HuH-7.5 (cell line): Measurements from ENCODE around the gene RGS9.

Source experiments
- DNase-seq: peaks from one replicate; pipeline ENCODE4 v3.0.0; 2011; ENCODE audit warnings: low spot score

RGS9 gene

GRCh38 chr17:65219124-65219523 is 82.0 kb downstream of the RGS9 start:
- DNase-seq: peak; percentile 29

- no peak for DNase-seq
Measured at GRCh38 chr17:65219707-65220106, 82.5 kb downstream of the RGS9 start.

GRCh38 chr17:65220732-65221131 is 83.6 kb downstream of the RGS9 start:
- no peak for DNase-seq

- DNase-seq: no peak
Measured at GRCh38 chr17:65222214-65222738, 85.1 kb downstream of the RGS9 start.

GRCh38 chr17:65225061-65225460 is 87.9 kb downstream of the RGS9 start:
- no peak for DNase-seq

- DNase-seq: no peak
Measured at GRCh38 chr17:65226227-65226626, 89.1 kb downstream of the RGS9 start.

GRCh38 chr17:65227637-65228036 is 90.5 kb downstream of the RGS9 start:
- DNase-seq: no peak

GRCh38 chr17:65228287-65228686 is 91.1 kb downstream of the RGS9 start:
- DNase-seq: no peak

GRCh38 chr17:65228734-65229620 is 91.8 kb downstream of the RGS9 start:
- DNase-seq: no peak

GRCh38 chr17:65229621-65229995 is 92.4 kb downstream of the RGS9 start:
- DNase-seq: no peak

- no peak for DNase-seq
Measured at GRCh38 chr17:65230040-65230439, 92.9 kb downstream of the RGS9 start.

- DNase-seq: no peak
Measured at GRCh38 chr17:65231086-65231485, 93.9 kb downstream of the RGS9 start.

- DNase-seq: peak; percentile 79
Measured at GRCh38 chr17:65231662-65232335, 94.6 kb downstream of the RGS9 start.

GRCh38 chr17:65235284-65235683 is 98.1 kb downstream of the RGS9 start:
- no peak for DNase-seq

- DNase-seq: no peak
Measured at GRCh38 chr17:65236321-65236720, 99.2 kb downstream of the RGS9 start.

- no peak for DNase-seq
Measured at GRCh38 chr17:65243838-65244625, 106.9 kb downstream of the RGS9 start.

- DNase-seq: no peak
Measured at GRCh38 chr17:65246252-65246651, 109.1 kb downstream of the RGS9 start.

- no peak for DNase-seq
Measured at GRCh38 chr17:65249774-65250173, 112.6 kb downstream of the RGS9 start.

GRCh38 chr17:65254166-65254565 is 117.0 kb downstream of the RGS9 start:
- DNase-seq: no peak

GRCh38 chr17:65259281-65259680 is 122.1 kb downstream of the RGS9 start:
- DNase-seq: no peak

- DNase-seq: no peak
Measured at GRCh38 chr17:65259696-65260485, 122.7 kb downstream of the RGS9 start.

- DNase-seq: no peak
Measured at GRCh38 chr17:65260626-65261025, 123.5 kb downstream of the RGS9 start.
